Trophoblast cell (in vitro differentiated cells and primary cell): ENCODE data around the gene CTNNA3.

Experiments
- DNase-seq, 2 donors: peaks; one replicate each; pipeline ENCODE4 v3.0.0-alpha.2; 2016
- H2AFZ ChIP-seq: 2 replicates; pipeline ENCODE4 v1.6.1; 2013; ENCODE audit warnings: low read length, moderate library complexity, mild to moderate bottlenecking; ENCODE audit not compliant: insufficient read depth, poor library complexity
- H2AK5ac ChIP-seq: 2 replicates; pipeline ENCODE4 v1.6.1; 2013; ENCODE audit warnings: mild to moderate bottlenecking, low read length
- H2BK120ac ChIP-seq: 2 replicates; pipeline ENCODE4 v1.6.1; 2013; ENCODE audit warnings: low read length, mild to moderate bottlenecking, moderate library complexity; ENCODE audit not compliant: insufficient read depth, poor library complexity
- H2BK12ac ChIP-seq: 2 replicates; pipeline ENCODE4 v1.6.1; 2013; ENCODE audit warnings: mild to moderate bottlenecking, low read length, moderate library complexity
- H2BK5ac ChIP-seq: 2 replicates; pipeline ENCODE4 v1.6.1; 2013; ENCODE audit warnings: low read length, low read depth, moderate library complexity, mild to moderate bottlenecking; ENCODE audit not compliant: poor library complexity
- H3K14ac ChIP-seq: 2 replicates; pipeline ENCODE4 v1.6.1; 2013; ENCODE audit warnings: mild to moderate bottlenecking, low read length
- H3K18ac ChIP-seq: 2 replicates; pipeline ENCODE4 v1.6.1; 2013; ENCODE audit warnings: mild to moderate bottlenecking, low read length
- H3K23ac ChIP-seq: 2 replicates; pipeline ENCODE4 v1.6.1; 2013; ENCODE audit warnings: low read length
- H3K27ac ChIP-seq: 2 replicates; pipeline ENCODE4 v1.5.1; 2013; ENCODE audit warnings: low read depth, mild to moderate bottlenecking, inconsistent platforms, low read length, moderate library complexity
- H3K27me3 ChIP-seq: 2 replicates; pipeline ENCODE4 v1.6.1; 2013; ENCODE audit warnings: inconsistent platforms, mild to moderate bottlenecking, low read length, moderate library complexity; ENCODE audit not compliant: insufficient read depth
- H3K36me3 ChIP-seq, 2 experiments: 1 replicate in 1 of 2; 2 replicates in 1 of 2; pipeline ENCODE4 v1.6.1; 2013; ENCODE audit warnings: low read length in 2 of 2, mild to moderate bottlenecking in 2 of 2, moderate library complexity in 1 of 2; ENCODE audit not compliant: insufficient read depth in 2 of 2, control insufficient read depth in 1 of 2
- H3K4ac ChIP-seq: 2 replicates; pipeline ENCODE4 v1.6.1; 2013; ENCODE audit warnings: low read depth, mild to moderate bottlenecking, low read length, moderate library complexity
- H3K4me1 ChIP-seq, 2 experiments: 1 replicate in 1 of 2; 2 replicates in 1 of 2; pipeline ENCODE4 v1.6.1; 2013; ENCODE audit warnings: low read length in 2 of 2, mild to moderate bottlenecking in 2 of 2, moderate library complexity in 1 of 2; ENCODE audit not compliant: insufficient read depth in 2 of 2, control insufficient read depth in 1 of 2
- H3K4me2 ChIP-seq: 2 replicates; pipeline ENCODE4 v1.6.1; 2013; ENCODE audit warnings: inconsistent platforms, mild to moderate bottlenecking, low read length, moderate library complexity
- H3K4me3 ChIP-seq: 2 replicates; pipeline ENCODE4 v1.5.1; 2013; ENCODE audit warnings: mild to moderate bottlenecking, low read depth, low read length, inconsistent platforms
- H3K79me1 ChIP-seq: one replicate; pipeline ENCODE4 v1.6.1; 2013; ENCODE audit warnings: low read length
- H3K79me2 ChIP-seq: 2 replicates; pipeline ENCODE4 v1.6.1; 2013; ENCODE audit warnings: low read length, mild to moderate bottlenecking; ENCODE audit not compliant: control insufficient read depth, insufficient read depth, poor library complexity
- H3K9ac ChIP-seq: 2 replicates; pipeline ENCODE4 v1.6.1; 2013; ENCODE audit warnings: mild to moderate bottlenecking, low read length
- H3K9me3 ChIP-seq: 2 replicates; pipeline ENCODE4 v1.6.1; 2013; ENCODE audit warnings: low read depth, mild to moderate bottlenecking, control low read depth, inconsistent platforms, low read length; ENCODE audit not compliant: insufficient read depth
- H4K12ac ChIP-seq: 2 replicates; pipeline ENCODE4 v1.6.1; 2013; ENCODE audit warnings: low read depth, mild to moderate bottlenecking, low read length, moderate library complexity
- H4K8ac ChIP-seq: 2 replicates; pipeline ENCODE4 v1.6.1; 2013; ENCODE audit warnings: low read depth, mild to moderate bottlenecking, low read length, moderate library complexity
- H4K91ac ChIP-seq: one replicate; pipeline ENCODE4 v1.6.1; 2013; ENCODE audit warnings: low read depth, mild to moderate bottlenecking, low read length, moderate library complexity
- WGBS: extraction: QIAGEN DNeasy Blood & Tissue Kit; methylation state at CpG from one replicate; pipeline ENCODE4 v1.1.7; 2013; ENCODE audit warnings: missing lambda C conversion rate; ENCODE audit not compliant: insufficient read length, insufficient coverage; ENCODE audit errors: extremely low coverage; 5-methylcytosine and 5-hydroxymethylcytosine counted together

Gene CTNNA3

GRCh38 chr10:66828957-66829356, 867.0 kb downstream of the CTNNA3 start:
- Histone ChIP-seq H3K79me1 (no peaks in the 10 kb centered on the region), H4K8ac (no peak overlapping the region)

GRCh38 chr10:66827353-66827752, 868.6 kb downstream of the CTNNA3 start:
- no peak overlapping the region for H3K23ac ChIP-seq
- no peaks in the 10 kb centered on the region for H3K79me1 ChIP-seq
- no peak overlapping the region for H2AK5ac ChIP-seq
- H3K4ac ChIP-seq: no peak overlapping the region
- H3K79me2 ChIP-seq: no peaks in the 10 kb centered on the region
- H3K18ac ChIP-seq: no peak overlapping the region
- no peak overlapping the region for H4K91ac ChIP-seq
- H3K27me3 ChIP-seq: no peaks in the 10 kb centered on the region
- H3K27ac ChIP-seq: no peak overlapping the region
- no peaks in the 10 kb centered on the region for H3K36me3 ChIP-seq
- no peak overlapping the region for H4K12ac ChIP-seq
- WGBS: no CpG with 5 or more reads among the region's 1 CpG
- DNase-seq: no peak
- no peak overlapping the region for H4K8ac ChIP-seq
- peaks cover 0 to 2% of the 10 kb centered on the region in 2 experiments for H3K4me1 ChIP-seq
- H3K14ac ChIP-seq: no peak overlapping the region
- no peak overlapping the region for H2AFZ ChIP-seq
- H3K9me3 ChIP-seq: no peaks in the 10 kb centered on the region
- H2BK120ac ChIP-seq: no peak overlapping the region
- no peak overlapping the region for H2BK12ac ChIP-seq
- H3K4me3 ChIP-seq: no peak overlapping the region
- no peak overlapping the region for H3K4me2 ChIP-seq
- H2BK5ac ChIP-seq: no peak overlapping the region
- no peak overlapping the region for H3K9ac ChIP-seq

More at GRCh38 chr10:66828957-66829356, 867.0 kb downstream of the CTNNA3 start:
- no peak overlapping the region for H2BK12ac ChIP-seq
- no peak overlapping the region for H3K4me3 ChIP-seq
- H3K9me3 ChIP-seq: no peaks in the 10 kb centered on the region
- H3K36me3 ChIP-seq: no peaks in the 10 kb centered on the region
- no peak overlapping the region for H3K23ac ChIP-seq
- no peaks in the 10 kb centered on the region for H3K79me2 ChIP-seq
- H2BK5ac ChIP-seq: no peak overlapping the region
- H3K18ac ChIP-seq: no peak overlapping the region
- H3K27me3 ChIP-seq: no peaks in the 10 kb centered on the region
- no peak overlapping the region for H3K27ac ChIP-seq
- H3K14ac ChIP-seq: no peak overlapping the region
- no peak overlapping the region for H2BK120ac ChIP-seq
- no peak for DNase-seq
- H3K9ac ChIP-seq: no peak overlapping the region
- WGBS: no CpG with 5 or more reads among the region's 2 CpGs
- no peak overlapping the region for H3K4me2 ChIP-seq
- no peaks in the 10 kb centered on the region for H3K4me1 ChIP-seq
- no peak overlapping the region for H4K91ac ChIP-seq
- H2AFZ ChIP-seq: no peak overlapping the region
- H3K4ac ChIP-seq: no peak overlapping the region
- H2AK5ac ChIP-seq: no peak overlapping the region
- no peak overlapping the region for H4K12ac ChIP-seq

- Histone ChIP-seq H3K4me2 (no peak overlapping the region), H3K4me3 (no peak overlapping the region), H3K27ac (no peak overlapping the region), H2BK120ac (no peak overlapping the region), H2BK12ac (no peak overlapping the region), H3K9me3 (no peaks in the 10 kb centered on the region), H3K79me1 (no peaks in the 10 kb centered on the region), H3K23ac (no peak overlapping the region), H3K79me2 (no peaks in the 10 kb centered on the region), H3K4ac (no peak overlapping the region), H3K27me3 (no peaks in the 10 kb centered on the region), H3K18ac (no peak overlapping the region), H3K14ac (no peak overlapping the region), H3K36me3 (no peaks in the 10 kb centered on the region), H4K91ac (no peak overlapping the region), H3K4me1 (peaks cover 0 to 2% of the 10 kb centered on the region in 2 experiments), H3K9ac (no peak overlapping the region), H2AFZ (no peak overlapping the region), H2BK5ac (no peak overlapping the region), H4K8ac (no peak overlapping the region), H2AK5ac (no peak overlapping the region), H4K12ac (no peak overlapping the region)
- WGBS: no CpG with 5 or more reads among the region's 1 CpG
- no peak for DNase-seq
Measured at GRCh38 chr10:66823301-66823700, 872.7 kb downstream of the CTNNA3 start.

- H3K23ac ChIP-seq: no peak overlapping the region
- H2AK5ac ChIP-seq: no peak overlapping the region
- no CpG with 5 or more reads among the region's 1 CpG for WGBS
- no peak overlapping the region for H3K4me3 ChIP-seq
- H4K12ac ChIP-seq: no peak overlapping the region
- H2BK5ac ChIP-seq: no peak overlapping the region
- no peak overlapping the region for H3K27ac ChIP-seq
- no peak overlapping the region for H3K4ac ChIP-seq
- H4K91ac ChIP-seq: no peak overlapping the region
- H3K4me2 ChIP-seq: no peak overlapping the region
- H4K8ac ChIP-seq: no peak overlapping the region
- H3K27me3 ChIP-seq: no peaks in the 10 kb centered on the region
- H2BK120ac ChIP-seq: no peak overlapping the region
- H3K4me1 ChIP-seq: peaks cover 0 to 2% of the 10 kb centered on the region in 2 experiments
- H3K79me2 ChIP-seq: no peaks in the 10 kb centered on the region
- H3K9ac ChIP-seq: no peak overlapping the region
- no peak overlapping the region for H2BK12ac ChIP-seq
- DNase-seq: no peak
- no peak overlapping the region for H2AFZ ChIP-seq
- H3K9me3 ChIP-seq: no peaks in the 10 kb centered on the region
- no peaks in the 10 kb centered on the region for H3K36me3 ChIP-seq
- H3K79me1 ChIP-seq: no peaks in the 10 kb centered on the region
- no peak overlapping the region for H3K14ac ChIP-seq
- no peak overlapping the region for H3K18ac ChIP-seq
Measured at GRCh38 chr10:66822801-66823200, 873.2 kb downstream of the CTNNA3 start.
